CD4-positive, alpha-beta T cell (primary cell): ENCODE measurements around the gene PHYKPL. TPM values are rescaled to one million over a fixed set of nuclear protein-coding genes. Genes with fewer than 3 reads are reported as not detected.
A peak's percentile ranks its signal among the peaks of the same experiment; 100 is the strongest.

ENCODE experiments used
- ATAC-seq: fragments of 200-7000 bp; cut with Tn5 transposase; one replicate; pipeline ENCODE4 v1.10.0; 2022; ENCODE audit warnings: mild to moderate bottlenecking; ENCODE audit not compliant: poor library complexity
- CTCF ChIA-PET: fragments of 350-600 bp; sonication (Branson Sonifier 250); formaldehyde crosslinking; loops from one replicate; lab custom pipeline; 2021; ENCODE audit warnings: antibody characterized with exemption, inconsistent platforms; lab: Charles Lee
- POLR2A ChIA-PET: fragments of 350-600 bp; sonication (Branson Sonifier 250); formaldehyde crosslinking; loops from one replicate; lab custom pipeline; 2021; ENCODE audit warnings: antibody characterized with exemption, inconsistent platforms; lab: Charles Lee
- DNase-seq, 14 experiments: peaks; one replicate each; pipeline ENCODE4 v3.0.0-alpha.2; 2013 to 2020; ENCODE audit warnings: mixed read lengths in 2 of 14
- H3K27ac ChIP-seq, 2 donors: one replicate each; pipeline versions ENCODE4 v1.5.1 to v1.7.0; 2013; ENCODE audit warnings: low read length in 2 of 2, low read depth in 1 of 2, mild to moderate bottlenecking in 1 of 2
- H3K27me3 ChIP-seq, 2 experiments: 1 replicate in 1 of 2; 2 replicates in 1 of 2; pipeline versions ENCODE4 v1.6.1 to v1.7.0; 2013; ENCODE audit warnings: low read length in 2 of 2, control low read depth in 1 of 2, mild to moderate bottlenecking in 1 of 2, moderate library complexity in 1 of 2; ENCODE audit not compliant: insufficient read depth in 2 of 2, control insufficient read depth in 1 of 2
- H3K36me3 ChIP-seq: one replicate; pipeline ENCODE4 v1.6.1; 2013; ENCODE audit warnings: low read length, control low read depth; ENCODE audit not compliant: insufficient read depth
- H3K4me1 ChIP-seq: one replicate; pipeline ENCODE4 v1.6.1; 2013; ENCODE audit warnings: low read length, control low read depth; ENCODE audit not compliant: insufficient read depth
- H3K4me3 ChIP-seq: one replicate; pipeline ENCODE4 v1.5.1; 2013; ENCODE audit warnings: mild to moderate bottlenecking, low read length, moderate library complexity
- H3K9me3 ChIP-seq, 2 experiments: 1 replicate in 1 of 2; 2 replicates in 1 of 2; pipeline versions ENCODE4 v1.6.1 to v1.7.0; 2013; ENCODE audit warnings: low read length in 2 of 2, mild to moderate bottlenecking in 2 of 2, control low read depth in 1 of 2, moderate library complexity in 1 of 2; ENCODE audit not compliant: control insufficient read depth in 1 of 2, insufficient read depth in 1 of 2
- H3K27ac Mint-ChIP-seq: one replicate; pipeline ENCODE4 v1.8.0; 2020; ENCODE audit warnings: mixed read lengths
- H3K27me3 Mint-ChIP-seq: one replicate; pipeline ENCODE4 v1.8.0; 2021; ENCODE audit warnings: mixed read lengths
- H3K36me3 Mint-ChIP-seq: one replicate; pipeline ENCODE4 v1.8.0; 2021; ENCODE audit warnings: low read depth, mixed read lengths
- H3K4me1 Mint-ChIP-seq: one replicate; pipeline ENCODE4 v1.8.0; 2021; ENCODE audit warnings: low read depth, mixed read lengths
- H3K4me3 Mint-ChIP-seq: one replicate; pipeline ENCODE4 v1.8.0; 2020; ENCODE audit warnings: mild to moderate bottlenecking, mixed read lengths
- H3K9me3 Mint-ChIP-seq: one replicate; pipeline ENCODE4 v1.8.0; 2020; ENCODE audit warnings: mixed read lengths
- intact Hi-C, 2 experiments: fragments of 100-400 bp; cut with DNase I in 1 of 2; cut with micrococcal nuclease in 1 of 2; formaldehyde crosslinking; loops; one replicate each; pipeline versions ENCODE4 v1.15.1 to v1.9.0; 2023 to 2025; cut with DNase I, micrococcal nuclease
- total RNA-seq, 174 experiments: library from RNA in 2 of 174; stranded (reverse) in 2 of 174; gene quantifications; one replicate each; pipeline ENCODE4 v1.2.3 and lab custom pipeline; 2021 to 2026
- TF ChIP-seq, protein P1 (sequence below): fragments of 200-600 bp; IDR thresholded peaks from one replicate; pipeline ENCODE4 v1.8.0; 2022; ENCODE audit warnings: antibody characterized with exemption, mild to moderate bottlenecking

Gene PHYKPL
- total RNA-seq, 2 experiments from 2014 or later = 90.9 to 92.8 TPM

DNA sequence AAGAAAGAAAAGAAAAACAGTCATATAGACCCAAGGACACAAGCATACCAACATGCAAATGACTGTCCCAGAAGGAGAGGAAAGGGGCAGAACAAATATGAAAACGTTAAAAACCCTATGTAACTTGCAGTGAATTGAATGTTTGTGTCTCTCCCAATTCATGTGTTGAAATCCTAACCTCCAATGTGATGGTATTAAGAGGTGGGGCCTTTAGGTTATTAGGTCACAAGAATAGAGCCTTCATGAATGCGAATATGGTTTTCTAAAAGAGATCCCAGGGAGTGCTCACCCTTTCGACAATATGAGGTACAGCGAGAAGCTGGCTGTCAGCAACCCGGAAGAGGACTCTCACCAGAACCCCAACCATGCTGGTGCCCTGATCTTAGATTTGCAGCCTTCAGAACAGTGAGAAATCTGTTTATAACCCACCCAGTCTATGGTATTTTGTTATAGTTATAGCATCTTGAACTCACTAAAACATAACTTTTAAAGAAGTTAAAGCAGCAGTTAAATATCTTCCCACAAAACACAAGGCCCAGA, 14.3 kb downstream of the PHYKPL start:
- no peak overlapping the region for H3K4me3 ChIP-seq
- Mint-ChIP-seq H3K4me3 (no peak overlapping the region), H3K27me3 (no peaks in the 10 kb centered on the region), H3K27ac (peak overlapping the region; percentile 33), H3K36me3 (peaks cover 81% of the 10 kb centered on the region), H3K4me1 (peaks cover 23% of the 10 kb centered on the region), H3K9me3 (no peaks in the 10 kb centered on the region)
- ChIA-PET POLR2A (no interaction called here), CTCF (no interaction called here)
- no peak for DNase-seq
- H3K9me3 ChIP-seq = no peaks in the 10 kb centered on the region
- peaks cover 16% of the 10 kb centered on the region for H3K4me1 ChIP-seq
- no peak for ATAC-seq
- TF ChIP-seq, protein P1, sequence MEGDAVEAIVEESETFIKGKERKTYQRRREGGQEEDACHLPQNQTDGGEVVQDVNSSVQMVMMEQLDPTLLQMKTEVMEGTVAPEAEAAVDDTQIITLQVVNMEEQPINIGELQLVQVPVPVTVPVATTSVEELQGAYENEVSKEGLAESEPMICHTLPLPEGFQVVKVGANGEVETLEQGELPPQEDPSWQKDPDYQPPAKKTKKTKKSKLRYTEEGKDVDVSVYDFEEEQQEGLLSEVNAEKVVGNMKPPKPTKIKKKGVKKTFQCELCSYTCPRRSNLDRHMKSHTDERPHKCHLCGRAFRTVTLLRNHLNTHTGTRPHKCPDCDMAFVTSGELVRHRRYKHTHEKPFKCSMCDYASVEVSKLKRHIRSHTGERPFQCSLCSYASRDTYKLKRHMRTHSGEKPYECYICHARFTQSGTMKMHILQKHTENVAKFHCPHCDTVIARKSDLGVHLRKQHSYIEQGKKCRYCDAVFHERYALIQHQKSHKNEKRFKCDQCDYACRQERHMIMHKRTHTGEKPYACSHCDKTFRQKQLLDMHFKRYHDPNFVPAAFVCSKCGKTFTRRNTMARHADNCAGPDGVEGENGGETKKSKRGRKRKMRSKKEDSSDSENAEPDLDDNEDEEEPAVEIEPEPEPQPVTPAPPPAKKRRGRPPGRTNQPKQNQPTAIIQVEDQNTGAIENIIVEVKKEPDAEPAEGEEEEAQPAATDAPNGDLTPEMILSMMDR = no peak
- intact Hi-C loops = no loop called here
- no peaks in the 10 kb centered on the region for H3K27me3 ChIP-seq
- peaks cover 70% of the 10 kb centered on the region for H3K36me3 ChIP-seq
- no peak overlapping the region for H3K27ac ChIP-seq

DNA sequence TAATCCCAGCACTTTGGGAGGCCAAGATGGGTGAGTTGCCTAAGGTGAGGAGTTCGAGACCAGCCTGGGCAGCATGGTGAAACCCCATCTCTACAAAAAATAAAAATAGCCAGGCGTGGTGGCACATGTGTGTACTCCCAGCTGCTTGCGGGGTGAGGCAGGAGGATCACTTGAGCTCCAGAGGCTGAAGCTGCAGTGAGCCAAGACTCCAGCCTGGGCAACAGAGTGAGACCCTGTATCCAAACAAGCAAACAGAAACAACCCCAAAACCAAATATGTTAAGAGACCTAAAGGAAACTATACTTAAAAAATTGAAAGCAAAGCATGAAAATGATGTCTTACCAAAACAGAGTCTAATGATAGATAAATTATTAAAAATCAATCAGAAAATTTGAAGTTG, 15.8 kb downstream of the PHYKPL start:
- H3K4me1 ChIP-seq = peaks cover 15% of the 10 kb centered on the region
- no peak for ATAC-seq
- H3K9me3 ChIP-seq = no peaks in the 10 kb centered on the region
- Mint-ChIP-seq H3K4me3 (no peak overlapping the region), H3K27ac (no peak overlapping the region), H3K27me3 (no peaks in the 10 kb centered on the region), H3K9me3 (no peaks in the 10 kb centered on the region), H3K36me3 (peaks cover 85% of the 10 kb centered on the region), H3K4me1 (peaks cover 14% of the 10 kb centered on the region)
- DNase-seq = no peak
- no peaks in the 10 kb centered on the region for H3K27me3 ChIP-seq
- POLR2A ChIA-PET = interaction anchor here (1.0 to 2.0 kb wide), 2 partner anchors 12 to 32 kb away, joined by 3 to 14 read pairs; partner anchors contain the start of gene HNRNPAB
- CTCF ChIA-PET = no interaction called here
- no peak overlapping the region for H3K4me3 ChIP-seq
- TF ChIP-seq, protein P1 = no peak
- H3K27ac ChIP-seq = no peak overlapping the region
- H3K36me3 ChIP-seq = peaks cover 70% of the 10 kb centered on the region
- intact Hi-C loops = no loop called here

DNA sequence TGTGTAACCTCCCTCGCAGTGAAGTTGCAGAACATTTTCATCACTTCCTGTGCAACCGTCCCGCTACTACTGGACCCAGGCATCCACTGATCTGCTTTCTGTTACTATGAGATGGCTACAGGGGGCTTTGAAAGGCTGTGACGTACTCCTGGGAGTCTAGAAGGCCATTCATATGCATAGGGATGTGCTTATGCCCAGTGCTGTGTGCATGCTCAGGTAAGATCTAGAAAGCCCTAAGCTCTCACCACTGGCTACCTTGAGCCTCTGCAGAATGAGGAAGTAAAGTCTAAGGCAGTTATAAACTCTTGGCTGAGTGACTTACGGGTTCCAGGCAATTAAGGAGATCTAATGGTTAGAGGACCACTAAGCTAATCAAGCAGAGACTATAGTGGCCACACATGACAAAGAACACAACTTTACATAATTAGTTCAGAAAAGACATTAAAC, 16.5 kb downstream of the PHYKPL start:
- Histone ChIP-seq H3K4me3 (no peak overlapping the region), H3K9me3 (no peaks in the 10 kb centered on the region), H3K27ac (no peak overlapping the region), H3K36me3 (peaks cover 72% of the 10 kb centered on the region), H3K4me1 (peaks cover 9% of the 10 kb centered on the region), H3K27me3 (no peaks in the 10 kb centered on the region)
- H3K9me3 Mint-ChIP-seq = no peaks in the 10 kb centered on the region
- TF ChIP-seq, protein P1 = no peak
- ATAC-seq (no peak), DNase-seq (no peak)
- no peaks in the 10 kb centered on the region for H3K27me3 Mint-ChIP-seq
- ChIA-PET CTCF (no interaction called here), POLR2A (interaction anchor here (1.0 to 2.0 kb wide), 2 partner anchors 12 to 31 kb away, joined by 3 to 14 read pairs; partner anchors contain the start of gene HNRNPAB)
- peak overlapping the region; percentile 6 for H3K27ac Mint-ChIP-seq
- intact Hi-C loops = no loop called here
- H3K4me1 Mint-ChIP-seq = peaks cover 8% of the 10 kb centered on the region
- peaks cover 85% of the 10 kb centered on the region for H3K36me3 Mint-ChIP-seq
- H3K4me3 Mint-ChIP-seq = no peak overlapping the region
